NOMO-1 (cell line): ENCODE measurements around the gene TRIM69.
"Not testable (repeated sequence)": the region's sequence is repeated elsewhere in the genome, so short reads cannot be mapped to it uniquely, and the experiment has no call there.

Experiments used
- DNase-seq, 2 experiments: peaks; one replicate each; lab custom pipeline; 2025; ENCODE audit not compliant: unreplicated experiment in 2 of 2; lab: John Stamatoyannopoulos, UW

TRIM69 gene

GRCh38 chr15:44735482-44736180 lies 697 bp upstream of the TRIM69 start:
- DNase-seq = peak; percentile 70 to 78

GRCh38 chr15:44738340-44738984 lies 2.1 kb downstream of the TRIM69 start:
- DNase-seq = peak; percentile 8 to 49

- DNase-seq = not testable (repeated sequence)
Measured at GRCh38 chr15:44739222-44739847, 3.0 kb downstream of the TRIM69 start.

- DNase-seq = not testable (repeated sequence)
Measured at GRCh38 chr15:44743454-44743853, 7.1 kb downstream of the TRIM69 start.

GRCh38 chr15:44753345-44753744 lies 17.0 kb downstream of the TRIM69 start:
- DNase-seq = no peak

- DNase-seq = no peak
Measured at GRCh38 chr15:44763187-44763586, 26.9 kb downstream of the TRIM69 start.

- no peak for DNase-seq
Measured at GRCh38 chr15:44763848-44764247, 27.5 kb downstream of the TRIM69 start.

GRCh38 chr15:44765036-44765435 lies 28.7 kb downstream of the TRIM69 start:
- no peak for DNase-seq

- DNase-seq = no peak
Measured at GRCh38 chr15:44769521-44769920, 33.2 kb downstream of the TRIM69 start.

- DNase-seq = not testable (repeated sequence)
Measured at GRCh38 chr15:44770715-44771114, 34.4 kb downstream of the TRIM69 start.

- no peak for DNase-seq
Measured at GRCh38 chr15:44775953-44776352, 39.6 kb downstream of the TRIM69 start.

GRCh38 chr15:44779761-44780160 lies 43.4 kb downstream of the TRIM69 start:
- no peak for DNase-seq

- DNase-seq = no peak
Measured at GRCh38 chr15:44780608-44781007, 44.3 kb downstream of the TRIM69 start.

- DNase-seq = no peak
Measured at GRCh38 chr15:44781128-44781810, 44.9 kb downstream of the TRIM69 start.

- no peak for DNase-seq
Measured at GRCh38 chr15:44782516-44782915, 46.2 kb downstream of the TRIM69 start.

GRCh38 chr15:44784918-44785274 lies 48.6 kb downstream of the TRIM69 start:
- not testable (repeated sequence) for DNase-seq

- DNase-seq = no peak
Measured at GRCh38 chr15:44788748-44789147, 52.4 kb downstream of the TRIM69 start.

- no peak for DNase-seq
Measured at GRCh38 chr15:44790215-44790614, 53.9 kb downstream of the TRIM69 start.

- DNase-seq = no peak
Measured at GRCh38 chr15:44790656-44791055, 54.3 kb downstream of the TRIM69 start.

- DNase-seq = no peak
Measured at GRCh38 chr15:44792715-44793114, 56.4 kb downstream of the TRIM69 start.

GRCh38 chr15:44794072-44794471 lies 57.7 kb downstream of the TRIM69 start:
- DNase-seq = no peak
